COLO668 (cell line): ENCODE measurements around the gene TASOR2.
A peak's percentile ranks its signal among the peaks of the same experiment; 100 is the strongest.

ENCODE experiments used
- DNase-seq: peaks from one replicate; lab custom pipeline; 2025; ENCODE audit not compliant: unreplicated experiment; lab: John Stamatoyannopoulos, UW

Gene TASOR2

GRCh38 chr10:5684971-5685763 is 529 bp downstream of the TASOR2 start:
- DNase-seq: peak; percentile 68

GRCh38 chr10:5685764-5686240 is 1.2 kb downstream of the TASOR2 start:
- no peak for DNase-seq

- DNase-seq: no peak
These were observed 3.9 kb downstream of the TASOR2 start for GRCh38 chr10:5688587-5688986.

GRCh38 chr10:5691786-5692185 is 7.1 kb downstream of the TASOR2 start:
- DNase-seq: no peak

GRCh38 chr10:5692461-5693358 is 8.1 kb downstream of the TASOR2 start:
- DNase-seq: no peak

- no peak for DNase-seq
These were observed 9.9 kb downstream of the TASOR2 start for GRCh38 chr10:5694573-5694972.

GRCh38 chr10:5697342-5697741 is 12.7 kb downstream of the TASOR2 start:
- no peak for DNase-seq

GRCh38 chr10:5698062-5698461 is 13.4 kb downstream of the TASOR2 start:
- DNase-seq: no peak

- no peak for DNase-seq
These were observed 23.7 kb downstream of the TASOR2 start for GRCh38 chr10:5708356-5708755.

GRCh38 chr10:5709865-5710264 is 25.2 kb downstream of the TASOR2 start:
- no peak for DNase-seq

- no peak for DNase-seq
These were observed 26.2 kb downstream of the TASOR2 start for GRCh38 chr10:5710859-5711258.

- no peak for DNase-seq
These were observed 27.0 kb downstream of the TASOR2 start for GRCh38 chr10:5711642-5712041.

- DNase-seq: no peak
These were observed 34.9 kb downstream of the TASOR2 start for GRCh38 chr10:5719546-5719945.

- no peak for DNase-seq
These were observed 35.5 kb downstream of the TASOR2 start for GRCh38 chr10:5720182-5720581.

GRCh38 chr10:5723692-5724091 is 39.1 kb downstream of the TASOR2 start:
- no peak for DNase-seq

- DNase-seq: no peak
These were observed 46.1 kb downstream of the TASOR2 start for GRCh38 chr10:5730766-5731165.

- DNase-seq: no peak
These were observed 46.9 kb downstream of the TASOR2 start for GRCh38 chr10:5731559-5731958.

- no peak for DNase-seq
These were observed 47.5 kb downstream of the TASOR2 start for GRCh38 chr10:5732141-5732540.
